ENCODE measurements around the gene PLSCR4. TPM values are rescaled to one million over a fixed set of nuclear protein-coding genes. Genes with fewer than 3 reads are reported as not detected.
A peak's percentile ranks its signal among the peaks of the same experiment; 100 is the strongest.

Gene PLSCR4
- total and polyA plus RNA-seq, 11 donors = 4.0 to 36.3 (median 13.4) TPM

- TF ChIP-seq CTCF (IDR thresholded peaks at IDR 0.05) (peak in 10 of 12 donors; percentile 23 to 67 (median 49)), POLR2A (IDR thresholded peaks at IDR 0.05) (peak in 1 of 2 donors; percentile 19)
- Histone ChIP-seq H3K27ac (peak overlapping the region; percentile 75 to 97 (median 92)), H3K4me3 (peak overlapping the region; percentile 72 to 94 (median 79)), H3K27me3 (peaks cover 0 to 12% (median 0%) of the 10 kb centered on the region in 9 donors), H3K36me3 (no peaks in the 10 kb centered on the region), H3K9me3 (no peaks in the 10 kb centered on the region), H3K4me1 (peaks cover 6 to 64% (median 46%) of the 10 kb centered on the region in 12 donors)
- DNase-seq (peak in 4 of 5 donors; percentile 66 to 80 (median 70)), ATAC-seq (peak; percentile 56 to 72 (median 62))
- intact Hi-C loops (cut with DNase I) = loop anchor here in 8 of 10 donors (2.0 to 5.0 kb wide), 6 partner anchors 33 to 93 kb away; no protein-coding TSS in a partner anchor
- WGBS, 4 donors = 1% methylated on average over 19 to 35 of the region's 35 CpGs
These were observed 90.5 kb downstream of the PLSCR4 start for GRCh38 chr3:146160321-146160963.

- ATAC-seq (no peak), DNase-seq (no peak)
- Histone ChIP-seq H3K4me3 (peak overlapping the region; percentile 72 to 94 (median 79)), H3K27ac (peak overlapping the region; percentile 75 to 97 (median 92)), H3K36me3 (no peaks in the 10 kb centered on the region), H3K9me3 (no peaks in the 10 kb centered on the region), H3K27me3 (peaks cover 0 to 12% (median 0%) of the 10 kb centered on the region in 9 donors), H3K4me1 (peaks cover 6 to 61% (median 47%) of the 10 kb centered on the region in 12 donors)
- intact Hi-C loops (cut with DNase I) = loop anchor here in 8 of 10 donors (2.0 to 5.0 kb wide), 6 partner anchors 32 to 92 kb away; no protein-coding TSS in a partner anchor
- WGBS, 4 donors = 2 to 6% (median 4%) methylated on average over 7 of the region's 7 CpGs
- TF ChIP-seq POLR2A (IDR thresholded peaks at IDR 0.05) (no peak), CTCF (IDR thresholded peaks at IDR 0.05) (peak in 1 of 12 donors; percentile 43)
These were observed 91.1 kb downstream of the PLSCR4 start for GRCh38 chr3:146159616-146160320.

- Histone ChIP-seq H3K27me3 (peaks cover 0 to 12% (median 0%) of the 10 kb centered on the region in 9 donors), H3K4me1 (peaks cover 6 to 62% (median 50%) of the 10 kb centered on the region in 12 donors), H3K36me3 (no peaks in the 10 kb centered on the region), H3K9me3 (no peaks in the 10 kb centered on the region), H3K27ac (peak overlapping the region; percentile 75 to 97 (median 92)), H3K4me3 (peak overlapping the region in 10 of 12 donors; percentile 72 to 94 (median 78))
- no peak for TF ChIP-seq CTCF (IDR thresholded peaks at IDR 0.05)
- TF ChIP-seq POLR2A (IDR thresholded peaks at IDR 0.05) = no peak
- ATAC-seq (no peak), DNase-seq (no peak)
- 31 to 40% (median 36%) methylated on average over 4 of the region's 4 CpGs for WGBS, 4 donors
- intact Hi-C loops (cut with DNase I) = no loop called here
These were observed 91.9 kb downstream of the PLSCR4 start for GRCh38 chr3:146159037-146159436.

All from heart left ventricle (tissue), 16 donors.